Measurements from ENCODE around the gene PNPT1. TPM values are rescaled to one million over a fixed set of nuclear protein-coding genes. Genes with fewer than 3 reads are reported as not detected.

The PNPT1 gene
- total and polyA plus RNA-seq, 2 of the 13 experiments (the other 11 are each of a cell fraction or from before 2014, with no cell fraction given): 23.4 to 61.0 TPM

- TF ChIP-seq ZNF564 (CRISPR knock-in tag; IDR thresholded peaks at IDR 0.05) (no peak), ZFP82 (CRISPR knock-in tag; IDR thresholded peaks at IDR 0.05; ENCODE audit: borderline replicate concordance) (no peak), HOXA9 (CRISPR knock-in tag; IDR thresholded peaks at IDR 0.05; ENCODE audit: borderline replicate concordance) (no peak), CENPX (CRISPR knock-in tag; IDR thresholded peaks at IDR 0.05) (no peak), MED8 (CRISPR knock-in tag; IDR thresholded peaks at IDR 0.05; ENCODE audit: insufficient replicate concordance) (no peak), SMARCE1 (IDR thresholded peaks at IDR 0.05; ENCODE audit: borderline replicate concordance) (no peak), ASH2L (IDR thresholded peaks at IDR 0.05; ENCODE audit: insufficient read length, low read depth, low read length) (peak; percentile 5), SMC3 (IDR thresholded peaks at IDR 0.05; ENCODE audit: low read length) (no peak), HNF1A (IDR thresholded peaks at IDR 0.05; ENCODE audit: low read depth) (no peak), HNF1A (CRISPR knock-in tag; IDR thresholded peaks at IDR 0.05; ENCODE audit: borderline replicate concordance) (no peak), ZSCAN20 (CRISPR knock-in tag; IDR thresholded peaks at IDR 0.05; ENCODE audit: borderline replicate concordance) (no peak), JARID2 (CRISPR knock-in tag; IDR thresholded peaks at IDR 0.05; ENCODE audit: insufficient replicate concordance) (no peak), ELF4 (CRISPR knock-in tag; IDR thresholded peaks at IDR 0.05; ENCODE audit: borderline replicate concordance) (no peak), EHMT2 (IDR thresholded peaks at IDR 0.05; ENCODE audit: borderline replicate concordance, low read depth, low read length) (no peak), HNF4G (IDR thresholded peaks at IDR 0.05; ENCODE audit: borderline replicate concordance, low read depth, low read length) (no peak), HNF4G (CRISPR knock-in tag; IDR thresholded peaks at IDR 0.05; ENCODE audit: borderline replicate concordance, low read depth) (no peak), ZNF577 (CRISPR knock-in tag; IDR thresholded peaks at IDR 0.05; ENCODE audit: borderline replicate concordance, low read depth) (no peak), MYC (CRISPR knock-in tag; IDR thresholded peaks at IDR 0.05; ENCODE audit: borderline replicate concordance) (peak; percentile 61; the same call in 1 of the 2 replicates), ZNF251 (CRISPR knock-in tag; IDR thresholded peaks at IDR 0.05) (no peak), RERE (CRISPR knock-in tag; IDR thresholded peaks at IDR 0.05; ENCODE audit: low read depth) (no peak)
Measured at GRCh38 chr2:55618275-55619055, 75.2 kb downstream of the PNPT1 start (continued).
